Measurements from ENCODE around the gene EVA1B. TPM values are rescaled to one million over a fixed set of nuclear protein-coding genes. Genes with fewer than 3 reads are reported as not detected.
A peak's percentile ranks its signal among the peaks of the same experiment; 100 is the strongest.

Gene EVA1B
- total and polyA plus RNA-seq, 4 donors = 31.2 to 59.5 (median 33.7) TPM

- 90 to 91% methylated on average over 2 of the region's 2 CpGs for WGBS, 2 donors
- no peak overlapping the region for H3K9ac ChIP-seq (ENCODE audit: insufficient read depth in 1 of 2, low read length in 2 of 2)
- no peaks in the 10 kb centered on the region for H3K9me3 ChIP-seq (ENCODE audit: control insufficient read depth in 4 of 4, insufficient read depth in 3 of 4, low read length in 3 of 4)
- H3K27ac ChIP-seq (ENCODE audit: low read depth in 1 of 2, low read length in 1 of 2) = no peak overlapping the region
- DNase-seq (no peak), ATAC-seq (ENCODE audit: insufficient read depth, low FRiP score) (no peak)
- H3K36me3 ChIP-seq (ENCODE audit: control insufficient read depth in 4 of 4, insufficient read depth in 4 of 4, low read length in 4 of 4) = peaks cover 29 to 69% (median 40%) of the 10 kb centered on the region in 4 donors
- peaks cover 0 to 6% (median 0%) of the 10 kb centered on the region in 5 donors for H3K4me1 ChIP-seq (ENCODE audit: control insufficient read depth in 5 of 5, insufficient read depth in 5 of 5, low read length in 5 of 5)
- no peaks in the 10 kb centered on the region for H3K27me3 ChIP-seq (ENCODE audit: control insufficient read depth in 3 of 3, insufficient read depth in 3 of 3, low read length in 2 of 3)
- no peak overlapping the region for H3K4me3 ChIP-seq
- no peak for TF ChIP-seq CTCF (IDR thresholded peaks at IDR 0.05; ENCODE audit: control extremely low read depth, extremely low read depth)
Measured at GRCh38 chr1:36297062-36297461, 26.4 kb downstream of the EVA1B start.

GRCh38 chr1:36295390-36295789 lies 28.1 kb downstream of the EVA1B start:
- H3K36me3 ChIP-seq (ENCODE audit: control insufficient read depth in 4 of 4, insufficient read depth in 4 of 4, low read length in 4 of 4) = peaks cover 23 to 69% (median 39%) of the 10 kb centered on the region in 4 donors
- no peak for DNase-seq
- peaks cover 0 to 6% (median 0%) of the 10 kb centered on the region in 5 donors for H3K4me1 ChIP-seq (ENCODE audit: control insufficient read depth in 5 of 5, insufficient read depth in 5 of 5, low read length in 5 of 5)
- no peaks in the 10 kb centered on the region for H3K27me3 ChIP-seq (ENCODE audit: control insufficient read depth in 3 of 3, insufficient read depth in 3 of 3, low read length in 2 of 3)
- no peaks in the 10 kb centered on the region for H3K9me3 ChIP-seq (ENCODE audit: control insufficient read depth in 4 of 4, insufficient read depth in 3 of 4, low read length in 3 of 4)
- TF ChIP-seq CTCF (IDR thresholded peaks at IDR 0.05; ENCODE audit: control extremely low read depth, extremely low read depth) = no peak
- no peak for ATAC-seq (ENCODE audit: insufficient read depth, low FRiP score)
- H3K4me3 ChIP-seq = no peak overlapping the region
- H3K9ac ChIP-seq (ENCODE audit: insufficient read depth in 1 of 2, low read length in 2 of 2) = no peak overlapping the region
- H3K27ac ChIP-seq (ENCODE audit: low read depth in 1 of 2, low read length in 1 of 2) = no peak overlapping the region
- WGBS, 2 donors = 64 to 98% methylated on average over 2 of the region's 2 CpGs

- H3K27me3 ChIP-seq (ENCODE audit: control insufficient read depth in 3 of 3, insufficient read depth in 3 of 3, low read length in 2 of 3) = no peaks in the 10 kb centered on the region
- ATAC-seq (ENCODE audit: insufficient read depth, low FRiP score) (no peak), DNase-seq (no peak)
- no peak overlapping the region for H3K4me3 ChIP-seq
- H3K27ac ChIP-seq (ENCODE audit: low read depth in 1 of 2, low read length in 1 of 2) = no peak overlapping the region
- peaks cover 34 to 75% (median 43%) of the 10 kb centered on the region in 4 donors for H3K36me3 ChIP-seq (ENCODE audit: control insufficient read depth in 4 of 4, insufficient read depth in 4 of 4, low read length in 4 of 4)
- H3K9me3 ChIP-seq (ENCODE audit: control insufficient read depth in 4 of 4, insufficient read depth in 3 of 4, low read length in 3 of 4) = no peaks in the 10 kb centered on the region
- peaks cover 0 to 2% (median 0%) of the 10 kb centered on the region in 5 donors for H3K4me1 ChIP-seq (ENCODE audit: control insufficient read depth in 5 of 5, insufficient read depth in 5 of 5, low read length in 5 of 5)
- 96 to 97% methylated on average over 5 of the region's 5 CpGs for WGBS, 2 donors
- H3K9ac ChIP-seq (ENCODE audit: insufficient read depth in 1 of 2, low read length in 2 of 2) = no peak overlapping the region
- no peak for TF ChIP-seq CTCF (IDR thresholded peaks at IDR 0.05; ENCODE audit: control extremely low read depth, extremely low read depth)
Measured at GRCh38 chr1:36287595-36287994, 35.9 kb downstream of the EVA1B start.

- no peak overlapping the region for H3K4me3 ChIP-seq
- peaks cover 0 to 4% (median 0%) of the 10 kb centered on the region in 5 donors for H3K4me1 ChIP-seq (ENCODE audit: control insufficient read depth in 5 of 5, insufficient read depth in 5 of 5, low read length in 5 of 5)
- ATAC-seq (ENCODE audit: insufficient read depth, low FRiP score) (no peak), DNase-seq (no peak)
- H3K9ac ChIP-seq (ENCODE audit: insufficient read depth in 1 of 2, low read length in 2 of 2) = no peak overlapping the region
- no peak for TF ChIP-seq CTCF (IDR thresholded peaks at IDR 0.05; ENCODE audit: control extremely low read depth, extremely low read depth)
- peak overlapping the region in 1 of 2 donors; percentile 20 for H3K27ac ChIP-seq (ENCODE audit: low read depth in 1 of 2, low read length in 1 of 2)
- no peaks in the 10 kb centered on the region for H3K9me3 ChIP-seq (ENCODE audit: control insufficient read depth in 4 of 4, insufficient read depth in 3 of 4, low read length in 3 of 4)
- peaks cover 35 to 74% (median 42%) of the 10 kb centered on the region in 4 donors for H3K36me3 ChIP-seq (ENCODE audit: control insufficient read depth in 4 of 4, insufficient read depth in 4 of 4, low read length in 4 of 4)
- 94 to 96% methylated on average over 13 of the region's 13 CpGs for WGBS, 2 donors
- no peaks in the 10 kb centered on the region for H3K27me3 ChIP-seq (ENCODE audit: control insufficient read depth in 3 of 3, insufficient read depth in 3 of 3, low read length in 2 of 3)
Measured at GRCh38 chr1:36286802-36287201, 36.6 kb downstream of the EVA1B start.

Measured in lung (tissue), 12 donors.